ENCODE data around the gene KHDRBS1. TPM values are rescaled to one million over a fixed set of nuclear protein-coding genes. Genes with fewer than 3 reads are reported as not detected.
A peak's percentile ranks its signal among the peaks of the same experiment; 100 is the strongest.
"Not testable (repeated sequence)": the region's sequence is repeated elsewhere in the genome, so short reads cannot be mapped to it uniquely, and the experiment has no call there.

The KHDRBS1 gene, protein sequence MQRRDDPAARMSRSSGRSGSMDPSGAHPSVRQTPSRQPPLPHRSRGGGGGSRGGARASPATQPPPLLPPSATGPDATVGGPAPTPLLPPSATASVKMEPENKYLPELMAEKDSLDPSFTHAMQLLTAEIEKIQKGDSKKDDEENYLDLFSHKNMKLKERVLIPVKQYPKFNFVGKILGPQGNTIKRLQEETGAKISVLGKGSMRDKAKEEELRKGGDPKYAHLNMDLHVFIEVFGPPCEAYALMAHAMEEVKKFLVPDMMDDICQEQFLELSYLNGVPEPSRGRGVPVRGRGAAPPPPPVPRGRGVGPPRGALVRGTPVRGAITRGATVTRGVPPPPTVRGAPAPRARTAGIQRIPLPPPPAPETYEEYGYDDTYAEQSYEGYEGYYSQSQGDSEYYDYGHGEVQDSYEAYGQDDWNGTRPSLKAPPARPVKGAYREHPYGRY
- 100 to 1,000 TPM; 244 to 280 (median 259) TPM for polyA plus RNA-seq (ENCODE audit: insufficient read length in 3 of 3)

DNA sequence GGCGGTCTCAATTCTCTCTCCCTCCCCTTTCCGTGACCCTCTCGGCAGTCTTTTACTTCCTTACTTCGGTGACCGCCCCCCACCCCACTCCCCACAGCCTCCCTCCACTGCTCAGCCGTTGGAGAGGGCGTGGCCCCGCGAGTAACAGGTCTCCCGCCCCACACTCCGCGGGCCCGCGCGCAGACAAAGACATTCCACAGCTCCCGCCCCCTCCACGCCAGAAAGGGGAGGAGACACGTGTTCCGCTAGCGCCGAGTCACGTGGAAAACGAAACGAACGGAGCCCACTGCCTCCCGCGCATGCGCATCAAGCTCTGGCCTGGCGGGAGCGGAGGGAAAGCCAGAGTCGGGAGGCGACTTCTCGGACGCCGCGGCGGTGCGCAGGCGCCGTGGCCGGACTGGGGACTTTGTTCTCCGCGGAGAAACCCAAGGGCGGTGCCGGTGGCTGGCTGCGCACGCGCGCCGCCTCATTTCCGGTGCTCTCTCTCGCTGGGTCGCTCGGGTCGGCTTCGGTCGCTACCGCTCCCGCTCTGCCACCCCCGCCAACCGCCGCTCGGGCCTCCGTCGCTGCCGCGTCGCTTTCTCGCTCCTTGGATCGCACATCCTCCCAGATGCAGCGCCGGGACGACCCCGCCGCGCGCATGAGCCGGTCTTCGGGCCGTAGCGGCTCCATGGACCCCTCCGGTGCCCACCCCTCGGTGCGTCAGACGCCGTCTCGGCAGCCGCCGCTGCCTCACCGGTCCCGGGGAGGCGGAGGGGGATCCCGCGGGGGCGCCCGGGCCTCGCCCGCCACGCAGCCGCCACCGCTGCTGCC lies at the start of gene KHDRBS1:
Gene KHDRBS1, plus strand, starts transcription at position 483 of the 813 bp plus-strand sequence. Its CDS starts 128 bp downstream, at position 611.
- DNase-seq (ENCODE audit: low read depth in 3 of 3, low spot score in 2 of 3) = peak; percentile 96 to 99 (median 99)

DNA sequence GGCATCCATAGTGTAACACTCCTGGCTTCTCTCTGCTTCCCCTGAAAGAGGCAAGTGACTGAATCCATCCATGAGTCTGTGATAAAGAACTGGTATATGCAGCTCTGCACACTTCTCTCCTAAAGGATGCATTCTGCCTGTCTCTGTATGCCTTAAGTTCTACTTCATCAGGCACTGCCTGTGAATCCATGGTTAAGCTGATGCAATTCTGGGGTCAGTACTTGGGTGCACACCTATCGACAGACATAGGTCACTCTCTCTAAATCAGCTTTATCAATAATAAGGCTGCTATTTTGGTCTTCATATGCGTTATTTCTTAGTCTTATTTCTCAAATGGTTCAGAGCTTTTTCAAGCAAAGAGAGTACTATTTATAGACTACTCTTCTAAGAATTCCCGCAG lies 42.8 kb upstream of the KHDRBS1 start:
- no peak for DNase-seq (ENCODE audit: low read depth in 3 of 3, low spot score in 2 of 3)

DNA sequence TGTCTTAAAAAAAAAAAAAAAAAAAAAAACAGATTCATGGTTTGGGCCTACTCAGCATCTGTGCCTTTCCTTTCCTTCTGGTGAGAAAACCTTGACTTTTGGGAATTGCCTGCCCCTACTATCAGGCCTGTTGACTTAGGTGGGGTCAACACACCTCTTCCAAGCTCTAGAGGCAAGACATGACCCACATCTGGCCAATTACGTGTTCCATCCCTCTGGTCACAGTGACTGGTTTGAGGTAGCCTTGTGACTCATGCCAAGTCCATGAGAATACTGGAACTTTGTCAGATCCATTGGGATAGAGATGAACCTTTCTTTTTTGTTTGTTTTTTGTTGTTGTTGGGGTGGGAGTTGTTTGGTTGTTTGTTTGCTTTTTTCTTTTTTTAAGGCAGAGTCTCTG lies 37.3 kb upstream of the KHDRBS1 start:
- DNase-seq (ENCODE audit: low read depth in 3 of 3, low spot score in 2 of 3) = no peak

DNA sequence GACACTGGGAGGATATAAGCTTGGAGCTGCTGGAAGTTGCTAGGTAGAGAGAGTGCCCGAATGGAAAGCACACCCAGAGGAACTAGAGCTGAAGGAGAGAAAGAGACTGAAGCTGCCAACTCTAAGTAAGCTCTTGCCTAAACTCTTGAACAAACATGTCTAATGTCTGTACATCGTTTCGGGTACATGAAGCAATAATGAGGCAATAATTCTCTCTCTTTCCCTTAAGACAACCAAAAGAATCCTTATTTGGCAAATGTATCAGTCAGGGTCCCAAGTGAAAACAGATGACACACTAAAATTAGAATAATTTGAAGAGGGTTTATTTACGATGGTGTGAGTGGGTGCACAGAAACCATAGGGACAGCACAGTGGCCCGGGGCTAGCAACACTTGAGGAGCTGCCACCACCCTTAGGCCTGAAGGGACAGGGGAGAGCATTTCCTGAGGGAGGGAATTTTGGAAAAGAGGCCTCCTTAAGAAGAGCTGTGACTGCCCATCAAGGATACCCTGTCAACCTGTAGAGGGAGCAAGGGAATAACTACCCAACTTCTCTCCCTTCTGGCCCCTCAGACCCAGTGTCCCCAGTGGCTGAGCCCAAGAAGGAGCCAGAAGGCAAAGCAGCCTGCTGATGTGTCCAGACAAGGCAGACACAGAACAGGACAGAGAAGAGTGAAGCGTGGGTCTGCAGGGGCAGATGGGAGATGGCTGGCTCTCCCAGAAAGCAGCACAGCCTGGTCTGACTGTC lies 36.1 kb upstream of the KHDRBS1 start:
- DNase-seq (ENCODE audit: low read depth in 3 of 3, low spot score in 2 of 3) = no peak

DNA sequence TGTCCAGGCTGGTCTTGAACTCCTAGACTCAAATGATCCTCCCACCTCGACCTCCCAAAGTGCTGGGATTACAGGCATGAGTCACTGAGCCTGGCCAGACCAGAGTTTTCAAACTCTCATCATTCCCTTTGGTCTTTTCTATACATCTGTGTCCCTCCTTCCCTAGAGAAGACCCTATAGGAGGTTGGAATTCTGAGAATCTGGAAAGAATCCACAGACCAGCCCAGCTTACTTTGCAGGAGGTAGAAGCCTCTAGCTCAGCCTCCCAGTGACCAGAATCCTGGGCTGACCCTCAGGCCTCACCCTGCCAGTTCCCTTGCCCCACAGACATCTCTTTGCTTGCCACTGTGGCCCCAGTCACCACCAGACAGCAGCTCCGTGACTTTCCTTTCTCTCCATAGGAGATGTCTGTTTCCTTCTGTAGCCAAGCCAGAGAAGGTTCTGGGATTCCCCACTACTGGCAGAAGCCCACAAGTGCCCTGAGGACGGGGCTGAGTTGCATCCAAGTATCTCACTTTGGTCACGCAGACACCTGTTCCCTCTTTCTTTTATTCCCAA lies 34.7 kb upstream of the KHDRBS1 start:
- DNase-seq (ENCODE audit: low read depth in 3 of 3, low spot score in 2 of 3) = no peak

DNA sequence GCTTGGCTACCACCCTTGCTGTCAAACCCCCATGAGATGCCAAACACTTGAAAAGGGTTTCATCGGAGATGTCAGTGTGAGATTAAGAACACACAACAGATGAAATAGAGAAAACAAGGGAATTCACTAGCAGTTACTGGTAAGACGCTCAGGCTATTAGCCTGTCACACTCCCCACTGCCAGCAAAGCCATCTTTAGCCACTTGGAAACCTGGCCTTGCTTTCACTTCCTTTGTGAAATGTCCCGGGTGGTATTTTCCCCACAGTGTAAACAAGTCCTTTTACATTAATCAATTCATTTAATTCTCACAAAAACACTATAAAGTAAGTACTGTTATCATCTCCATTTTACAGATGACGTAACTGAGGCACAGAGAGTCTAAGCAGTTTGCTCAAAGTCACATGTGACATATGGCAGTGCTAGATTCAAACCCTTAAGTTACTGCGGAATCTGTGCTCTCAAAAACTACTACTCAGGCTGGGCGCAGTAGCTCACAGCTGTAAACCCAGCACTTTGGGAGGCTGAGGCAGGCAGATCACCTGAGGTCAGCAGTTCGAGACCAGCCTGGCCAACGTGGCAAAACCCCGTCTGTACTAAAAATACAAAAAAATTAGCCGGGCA lies 32.7 kb upstream of the KHDRBS1 start:
- DNase-seq (ENCODE audit: low read depth in 3 of 3, low spot score in 2 of 3) = no peak

DNA sequence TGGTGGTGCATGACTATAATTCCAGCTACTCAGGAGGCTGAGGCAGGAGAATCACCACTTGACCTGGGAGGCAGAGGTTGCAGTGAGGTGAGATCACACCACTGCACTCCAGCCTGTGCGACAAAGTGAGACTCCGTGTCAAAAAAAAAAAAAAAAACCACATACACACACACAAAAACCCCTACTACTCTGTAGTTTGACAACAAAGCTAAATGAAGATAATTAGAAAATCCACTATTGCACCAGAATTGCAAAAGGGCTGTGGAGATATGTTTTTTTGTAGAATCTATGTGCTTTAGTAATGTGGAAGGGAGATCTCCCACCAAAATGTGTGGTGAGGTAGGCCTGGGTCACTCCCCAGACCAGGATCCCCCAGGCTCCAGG lies 32.2 kb upstream of the KHDRBS1 start:
- DNase-seq (ENCODE audit: low read depth in 3 of 3, low spot score in 2 of 3) = no peak

DNA sequence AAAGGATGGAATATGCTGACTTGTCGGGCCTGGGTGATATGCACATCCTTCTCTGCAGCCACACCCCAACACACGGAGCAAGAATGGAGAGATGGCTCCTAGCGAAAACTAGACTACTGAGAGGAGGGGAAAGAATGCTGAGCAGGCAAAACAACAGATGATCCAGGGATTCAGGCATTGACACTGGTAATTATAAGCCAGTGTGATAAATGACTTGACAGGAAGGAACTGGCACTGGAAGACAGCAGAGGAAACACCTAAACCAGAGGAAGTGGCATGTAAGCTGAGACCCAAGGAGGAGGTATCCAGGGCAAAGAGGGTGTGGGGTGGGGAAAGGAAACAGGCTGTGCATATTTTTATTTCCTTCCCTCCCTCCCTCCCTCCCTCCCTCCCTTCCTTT lies 31.7 kb upstream of the KHDRBS1 start:
- no peak for DNase-seq (ENCODE audit: low read depth in 3 of 3, low spot score in 2 of 3)

DNA sequence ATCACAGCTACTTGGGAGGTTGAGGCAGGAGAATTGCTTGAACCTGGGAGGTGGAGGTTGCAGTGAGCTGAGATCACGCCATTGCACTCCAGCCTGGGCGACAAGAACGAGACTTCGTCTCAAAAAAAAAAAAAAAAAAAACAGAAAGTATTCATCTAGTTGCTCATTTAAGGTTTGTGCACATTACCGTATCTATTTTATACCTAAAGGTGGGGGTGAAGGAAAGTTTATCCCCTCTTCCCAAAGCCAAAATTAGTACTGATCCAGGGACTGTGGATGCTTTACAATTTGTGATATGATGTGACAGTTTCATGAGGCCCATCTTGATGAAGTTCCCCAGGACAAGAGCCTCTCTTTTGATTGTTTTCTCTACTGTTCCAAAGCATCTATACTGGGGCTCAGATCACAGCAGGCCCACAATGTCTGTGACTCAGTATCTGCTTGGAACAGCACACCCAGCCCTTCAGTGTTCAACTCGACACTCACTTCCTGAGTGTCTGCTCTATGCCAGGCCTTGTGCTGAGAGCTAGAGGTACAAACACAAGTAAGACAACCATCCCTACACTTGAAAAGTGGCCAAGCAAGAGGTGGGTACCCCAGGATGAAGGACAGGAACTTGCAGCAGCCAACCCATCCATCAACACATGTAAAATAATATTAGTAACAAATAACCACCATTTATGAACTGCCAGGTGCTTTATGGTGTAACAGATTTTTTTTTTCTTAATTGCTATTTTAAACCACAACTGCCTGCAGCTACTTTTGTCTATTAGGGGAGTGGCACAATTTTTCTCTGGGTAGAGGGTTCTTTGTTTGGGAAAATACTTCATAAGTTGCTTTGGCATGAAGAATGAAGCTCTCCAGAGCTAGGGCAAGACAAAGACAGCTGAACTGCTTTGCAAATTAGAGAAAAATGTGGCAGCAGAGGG lies 29.0 kb upstream of the KHDRBS1 start:
- DNase-seq (ENCODE audit: low read depth in 3 of 3, low spot score in 2 of 3) = no peak

DNA sequence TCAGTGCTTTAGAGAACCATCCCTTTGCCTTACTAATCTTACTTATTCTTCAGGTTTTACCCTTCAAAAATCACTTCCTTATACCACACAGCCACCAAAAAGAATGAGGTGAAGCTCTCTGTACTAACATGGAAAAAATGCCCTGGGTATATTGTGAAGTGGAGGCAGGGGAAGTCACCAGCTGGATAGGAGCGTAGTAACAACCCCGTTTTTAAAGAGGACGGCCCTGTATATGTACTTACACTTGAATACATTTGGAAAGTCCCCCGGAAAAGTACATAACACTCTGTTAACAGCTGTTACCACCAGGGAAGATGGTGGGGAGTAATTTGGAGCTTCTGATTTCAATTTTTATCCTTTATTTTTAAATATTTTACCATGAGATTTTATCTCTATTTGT lies 28.2 kb upstream of the KHDRBS1 start:
- no peak for DNase-seq (ENCODE audit: low read depth in 3 of 3, low spot score in 2 of 3)

DNA sequence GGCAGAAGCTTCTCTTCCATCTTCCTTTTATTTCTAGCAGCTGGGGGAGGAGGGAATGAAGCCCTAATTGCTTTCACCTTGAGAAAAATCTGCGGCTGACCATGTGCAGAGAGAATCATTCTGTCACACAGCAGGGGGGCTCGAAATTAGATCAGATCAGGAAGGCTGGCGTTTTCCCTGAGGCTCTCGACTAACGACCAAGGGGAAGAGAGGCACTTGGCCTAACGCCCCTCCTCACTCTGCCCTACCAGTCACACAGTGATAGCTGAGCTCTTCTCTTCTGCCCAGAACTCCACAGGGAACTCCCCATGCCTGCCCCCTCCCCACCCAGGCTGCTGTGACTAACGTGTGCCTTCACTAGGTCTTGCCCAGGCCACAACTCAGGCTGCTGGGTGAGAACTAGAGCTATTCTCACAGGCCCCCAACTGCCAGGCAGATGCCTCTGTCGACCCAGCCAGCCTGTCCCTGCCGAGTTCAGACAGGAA lies 26.5 kb upstream of the KHDRBS1 start:
- no peak for DNase-seq (ENCODE audit: low read depth in 3 of 3, low spot score in 2 of 3)

DNA sequence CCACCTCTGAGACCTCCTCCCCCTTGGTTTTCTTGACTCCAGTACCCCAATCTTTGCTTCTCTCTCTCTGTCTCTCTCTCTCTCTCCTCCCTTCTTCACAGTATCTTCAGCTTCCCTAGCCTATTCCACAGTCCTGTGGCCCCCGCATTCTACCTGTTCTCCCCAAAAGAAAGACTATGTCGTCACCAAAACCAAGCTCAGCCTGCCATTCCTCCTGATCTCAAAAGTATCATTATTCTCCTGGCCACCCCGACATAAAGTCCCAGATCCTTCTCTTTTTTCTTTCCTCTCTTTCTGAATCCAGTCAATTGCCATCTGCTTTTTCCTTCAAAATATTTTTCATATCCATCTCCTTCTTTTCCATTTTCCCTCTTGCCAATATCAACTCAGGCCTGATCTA lies 23.7 kb upstream of the KHDRBS1 start:
- no peak for DNase-seq (ENCODE audit: low read depth in 3 of 3, low spot score in 2 of 3)

DNA sequence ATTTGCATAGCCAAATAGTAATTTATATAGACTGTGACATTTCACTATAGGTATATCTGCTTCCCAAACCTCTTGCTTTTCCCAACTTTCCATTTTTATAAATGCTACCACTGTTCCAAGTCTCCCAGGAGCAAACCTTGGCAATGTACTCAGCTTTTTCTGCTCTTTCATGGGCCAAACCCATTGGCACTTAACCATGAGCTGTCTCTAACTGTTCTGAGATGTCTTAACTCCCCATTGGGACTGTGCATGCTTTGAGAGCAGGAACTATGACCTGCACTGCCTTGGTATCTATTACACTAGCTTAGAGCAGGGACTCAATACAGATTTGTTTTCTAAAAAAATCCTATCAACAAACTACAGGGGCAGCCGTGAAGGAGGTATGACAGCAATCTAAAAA lies 22.5 kb upstream of the KHDRBS1 start:
- DNase-seq (ENCODE audit: low read depth in 3 of 3, low spot score in 2 of 3) = no peak

DNA sequence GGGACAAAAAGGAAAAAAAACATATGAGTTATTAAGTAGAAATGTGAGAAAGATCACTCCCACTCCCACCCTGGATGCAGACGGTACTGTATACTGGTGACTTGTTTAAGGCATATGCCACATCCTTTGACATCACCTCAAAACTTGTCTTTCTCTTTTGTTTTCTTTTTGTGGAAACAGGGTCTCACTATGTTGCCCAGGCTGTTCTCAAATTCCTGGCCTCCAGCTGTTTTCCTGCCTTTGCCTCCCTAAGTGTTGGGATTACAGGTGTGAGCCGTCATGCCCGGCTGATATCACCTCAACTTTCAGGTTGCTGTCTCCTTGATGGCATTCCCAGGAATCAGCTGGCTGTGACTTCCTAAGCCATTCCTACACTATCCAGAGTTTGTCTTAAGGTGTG lies 18.4 kb upstream of the KHDRBS1 start:
- no peak for DNase-seq (ENCODE audit: low read depth in 3 of 3, low spot score in 2 of 3)

DNA sequence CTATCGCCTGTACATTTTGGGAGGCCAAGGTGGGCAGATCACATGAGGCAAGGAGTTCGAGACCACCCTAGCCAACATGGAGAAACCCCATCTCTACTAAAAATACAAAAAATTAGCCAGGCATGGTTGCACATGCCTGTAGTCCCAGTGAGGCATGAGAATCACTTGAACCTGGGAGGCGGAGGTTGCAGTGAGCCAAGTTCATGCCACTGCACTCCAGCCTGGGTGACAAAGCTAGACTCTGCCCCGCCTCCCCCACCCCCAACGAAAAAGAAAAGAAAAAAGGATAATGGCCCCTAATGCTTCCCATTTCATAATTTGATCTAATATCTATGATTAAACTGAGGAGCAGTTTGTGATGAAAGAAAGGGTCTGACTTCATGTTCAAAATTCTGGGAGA lies 17.5 kb upstream of the KHDRBS1 start:
- not testable (repeated sequence) for DNase-seq (ENCODE audit: low read depth in 3 of 3, low spot score in 2 of 3)

DNA sequence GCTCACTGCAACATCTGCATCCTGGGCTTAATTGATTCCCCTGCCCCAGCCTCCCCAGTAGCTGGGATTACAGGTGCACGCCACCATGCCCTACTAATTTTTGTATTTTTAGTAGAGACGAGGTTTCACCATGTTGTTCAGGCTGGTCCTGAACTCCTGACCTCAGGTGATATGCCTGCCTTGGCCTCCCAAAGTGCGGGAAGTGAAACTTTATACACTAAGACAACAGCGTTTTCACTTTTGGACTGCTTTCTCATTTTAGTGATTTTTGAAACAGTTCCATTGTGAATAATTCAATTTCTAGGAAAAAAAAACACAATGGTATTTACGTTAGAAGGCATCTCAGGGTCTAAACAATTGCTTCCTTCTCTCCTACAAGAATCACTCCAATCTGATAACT lies 11.8 kb upstream of the KHDRBS1 start:
- no peak for DNase-seq (ENCODE audit: low read depth in 3 of 3, low spot score in 2 of 3)

DNA sequence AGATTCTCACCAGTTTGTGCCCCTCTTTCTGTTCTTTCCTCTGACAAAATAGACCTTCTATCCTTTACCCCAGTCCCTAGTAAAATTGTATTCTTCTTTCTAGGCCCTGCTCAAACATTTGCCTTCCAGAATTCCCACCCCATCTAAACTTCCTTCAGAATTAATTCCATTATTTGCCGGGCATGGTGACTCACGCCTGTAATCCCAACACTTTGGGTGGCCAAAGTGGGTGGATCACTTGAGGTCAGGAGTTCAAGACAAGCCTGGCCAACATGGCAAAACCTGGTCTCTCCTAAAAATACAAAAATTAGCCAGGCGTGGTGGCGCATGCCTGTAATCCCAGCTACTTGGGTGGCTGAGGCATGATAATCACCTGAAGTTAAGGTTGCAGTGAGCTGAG lies 11.4 kb upstream of the KHDRBS1 start:
- not testable (repeated sequence) for DNase-seq (ENCODE audit: low read depth in 3 of 3, low spot score in 2 of 3)

DNA sequence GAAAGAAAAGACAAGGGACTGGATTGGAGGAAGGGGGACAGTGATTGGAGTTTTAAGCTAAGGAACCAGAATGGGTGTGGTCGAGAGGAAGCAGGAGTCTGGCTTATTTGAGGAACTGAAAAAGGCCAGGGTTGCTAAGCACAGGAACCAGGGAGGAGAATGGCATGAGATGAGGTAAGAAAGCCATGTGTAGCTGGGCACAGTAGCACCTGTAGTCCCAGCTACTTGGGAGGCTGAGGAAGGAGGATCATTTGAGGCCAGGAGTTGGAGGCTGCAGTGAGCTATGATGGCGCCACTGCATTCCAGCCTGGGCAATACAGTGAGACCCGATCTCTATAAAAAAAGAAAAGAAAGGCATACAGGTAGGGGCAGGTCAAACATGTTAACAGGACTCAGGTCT lies 8.1 kb upstream of the KHDRBS1 start:
- DNase-seq (ENCODE audit: low read depth in 3 of 3, low spot score in 2 of 3) = no peak

DNA sequence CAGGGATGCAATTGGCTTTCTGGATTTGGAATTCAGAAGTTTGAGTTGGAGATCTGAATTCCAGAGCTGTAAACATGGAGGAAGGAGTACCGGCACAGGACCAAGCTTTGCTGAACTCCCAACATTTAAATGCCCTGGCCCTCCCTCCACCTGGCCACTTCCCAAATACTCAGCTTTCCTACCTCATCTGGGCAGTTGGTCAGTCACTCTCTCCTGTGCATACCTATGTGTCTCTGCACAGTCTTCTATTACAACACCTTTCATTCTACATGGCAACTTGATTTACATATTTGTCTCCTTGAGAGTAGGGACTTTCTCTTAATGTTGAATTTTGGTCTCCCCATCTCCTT lies 6.1 kb upstream of the KHDRBS1 start:
- no peak for DNase-seq (ENCODE audit: low read depth in 3 of 3, low spot score in 2 of 3)

All from right renal cortex interstitium (tissue), 3 donors.